HepG2 (cell line): ENCODE data around the gene POLE. TPM values are rescaled to one million over a fixed set of nuclear protein-coding genes. Genes with fewer than 3 reads are reported as not detected.

Experiments
- ATAC-seq: fragments of 200-7000 bp; cut with Tn5 transposase; 3 replicates; pipeline ENCODE4 v1.9.1; 2020; ENCODE audit warnings: mild to moderate bottlenecking, moderate library complexity
- BruUV-seq: library from RNA; stranded (reverse); fragments of 400-500 nt; replicated peaks from 2 replicates; lab custom pipeline; 2021; lab: Mats Ljungman, UMichigan
- CTCF ChIA-PET: fragments of 300-600 bp; formaldehyde crosslinking; extraction: SDS; loops from one replicate; lab custom pipeline; 2021; ENCODE audit warnings: low total read pairs, inconsistent platforms, low intra/inter-chr PET ratio; lab: Yijun Ruan, JAX
- POLR2A ChIA-PET: fragments of 350-600 bp; sonication (Branson Sonifier 250); formaldehyde crosslinking; loops from one replicate; lab custom pipeline; 2020; ENCODE audit warnings: antibody characterized with exemption, inconsistent platforms; lab: Yijun Ruan, JAX
- DNase-seq: peaks from one replicate; pipeline ENCODE4 v3.0.0-alpha.2; 2015; ENCODE audit warnings: low spot score
- FAIRE-seq: peaks from 3 replicates; lab custom pipeline; 2011; peaks lifted over from hg19 to GRCh38; lab: Jason Lieb, UNC
- H2AFZ ChIP-seq: one replicate; pipeline ENCODE4 v1.6.1; 2011; ENCODE audit warnings: low read length, inconsistent platforms
- H3K27ac ChIP-seq: fragments of 300-600 bp; 3 replicates; pipeline ENCODE4 v1.8.0; 2011; ENCODE audit warnings: mixed run types, mild to moderate bottlenecking, mixed read lengths, low read length, inconsistent platforms; ENCODE audit not compliant: insufficient read depth; ENCODE audit errors: extremely low read length
- H3K27me3 ChIP-seq, 2 experiments: fragments of 200-600 bp in 1 of 2; 2 replicates in 1 of 2; 3 replicates in 1 of 2; pipeline versions ENCODE4 v1.6.0 to v1.8.0; 2011; ENCODE audit warnings: low read length in 2 of 2, mild to moderate bottlenecking in 2 of 2, moderate library complexity in 2 of 2, inconsistent platforms in 1 of 2; ENCODE audit not compliant: insufficient read depth in 2 of 2, control insufficient read depth in 1 of 2
- H3K36me3 ChIP-seq, 2 experiments: fragments of 200-600 bp in 1 of 2; replicated peaks in 1 of 2; 2 replicates in 1 of 2; 3 replicates in 1 of 2; pipeline versions ENCODE4 v1.5.1 to v1.8.0; 2011; ENCODE audit warnings: low read length in 2 of 2, inconsistent platforms in 1 of 2; ENCODE audit not compliant: insufficient read depth in 2 of 2, control insufficient read depth in 1 of 2
- H3K4me1 ChIP-seq: 2 replicates; pipeline ENCODE4 v1.5.1; 2012; ENCODE audit warnings: low read length, inconsistent platforms; ENCODE audit not compliant: insufficient read depth
- H3K4me2 ChIP-seq: 2 replicates; pipeline ENCODE4 v1.6.0; 2011; ENCODE audit warnings: low read depth, low read length, inconsistent platforms
- H3K4me3 ChIP-seq, 3 experiments: fragments of 200-600 bp in 1 of 3; sonication (generic), shearing (Covaris generic) in 1 of 3; replicated peaks in 1 of 3; 2 replicates each; pipeline ENCODE4 v1.5.1; 2011 to 2016; ENCODE audit warnings: low read length in 3 of 3, inconsistent platforms in 2 of 3, low read depth in 2 of 3, mild to moderate bottlenecking in 2 of 3, control low read depth in 1 of 3, mixed read lengths in 1 of 3; ENCODE audit not compliant: insufficient read depth in 1 of 3
- H3K79me2 ChIP-seq: one replicate; pipeline ENCODE4 v1.6.1; 2011; ENCODE audit warnings: low read length, inconsistent platforms; ENCODE audit not compliant: insufficient read depth
- H3K9ac ChIP-seq: 2 replicates; pipeline ENCODE4 v1.6.0; 2011; ENCODE audit warnings: mild to moderate bottlenecking, low read depth, low read length, inconsistent platforms; ENCODE audit not compliant: insufficient read depth
- H3K9me3 ChIP-seq: 2 replicates; pipeline ENCODE4 v1.5.1; 2012; ENCODE audit warnings: mild to moderate bottlenecking, low read length
- H4K20me1 ChIP-seq: 2 replicates; pipeline ENCODE4 v1.6.0; 2011; ENCODE audit warnings: inconsistent platforms, mild to moderate bottlenecking, low read length, moderate library complexity; ENCODE audit not compliant: insufficient read depth
- ATF1 ChIP-seq: IDR thresholded peaks from 2 replicates; pipeline ENCODE4 v1.6.1; 2016; ENCODE audit warnings: mild to moderate bottlenecking, control low read depth
- CENPBD1 ChIP-seq: sonication (generic); formaldehyde crosslinking; IDR thresholded peaks from 2 replicates; pipeline ENCODE4 v1.8.0; 2022; ENCODE audit warnings: missing genetic modification reagents, low read depth, mild to moderate bottlenecking, borderline replicate concordance
- DZIP1 ChIP-seq: sonication (generic); formaldehyde crosslinking; IDR thresholded peaks from 2 replicates; pipeline ENCODE4 v1.5.0; 2020; ENCODE audit warnings: mild to moderate bottlenecking, missing genetic modification reagents
- EEA1 ChIP-seq: sonication (generic); formaldehyde crosslinking; IDR thresholded peaks from 2 replicates; pipeline ENCODE4 v1.5.1; 2020; ENCODE audit warnings: mild to moderate bottlenecking, missing genetic modification reagents, borderline replicate concordance
- HMG20A ChIP-seq: IDR thresholded peaks from 2 replicates; pipeline ENCODE4 v1.6.1; 2016; ENCODE audit warnings: borderline replicate concordance
- KLF11 ChIP-seq: IDR thresholded peaks from 2 replicates; pipeline ENCODE4 v1.6.1; 2016; ENCODE audit warnings: missing compliant biosample characterization
- MIER2 ChIP-seq: IDR thresholded peaks from 2 replicates; pipeline ENCODE4 v1.6.1; 2016; ENCODE audit warnings: missing biosample characterization, missing genetic modification reagents
- MXD4 ChIP-seq: IDR thresholded peaks from 2 replicates; pipeline ENCODE4 v1.6.1; 2016; ENCODE audit warnings: mild to moderate bottlenecking, missing biosample characterization, missing genetic modification reagents
- PHF21A ChIP-seq: sonication (generic); formaldehyde crosslinking; IDR thresholded peaks from 2 replicates; pipeline ENCODE4 v1.5.0; 2020; ENCODE audit warnings: mild to moderate bottlenecking, missing genetic modification reagents
- ZMYM2 ChIP-seq: sonication (generic); formaldehyde crosslinking; IDR thresholded peaks from 2 replicates; pipeline ENCODE4 v1.8.0; 2022; ENCODE audit warnings: mild to moderate bottlenecking, missing genetic modification reagents
- ZNF17 ChIP-seq: sonication (generic); formaldehyde crosslinking; IDR thresholded peaks from 2 replicates; pipeline ENCODE4 v1.5.0; 2020; ENCODE audit warnings: mild to moderate bottlenecking, missing genetic modification reagents
- ZNF260 ChIP-seq: sonication (generic); formaldehyde crosslinking; IDR thresholded peaks from 2 replicates; pipeline ENCODE4 v1.4.0; 2020; ENCODE audit warnings: missing genetic modification reagents, low read depth, mild to moderate bottlenecking, borderline replicate concordance
- ZNF296 ChIP-seq: sonication (generic); formaldehyde crosslinking; conservative IDR thresholded peaks from 2 replicates; pipeline ENCODE4 v1.5.0; 2020; ENCODE audit warnings: mild to moderate bottlenecking, missing genetic modification reagents
- ZNF326 ChIP-seq: sonication (generic); formaldehyde crosslinking; IDR thresholded peaks from 2 replicates; pipeline ENCODE4 v1.4.0; 2020; ENCODE audit warnings: missing genetic modification reagents, borderline replicate concordance
- ZNF496 ChIP-seq: sonication (generic); formaldehyde crosslinking; IDR thresholded peaks from 2 replicates; pipeline ENCODE4 v1.8.1; 2023; ENCODE audit warnings: mild to moderate bottlenecking, moderate library complexity, missing genetic modification reagents; ENCODE audit not compliant: insufficient replicate concordance
- WGBS: methylation state at CpG from one replicate; pipeline ENCODE4 v1.1.6; 2017; ENCODE audit warnings: low lambda C conversion rate; 5-methylcytosine and 5-hydroxymethylcytosine counted together
- in situ Hi-C: cut with HindIII; loops from 2 replicates; pipeline ENCODE4 v1.10.0; 2017; ENCODE audit warnings: low pct_unique_long_range_greater_than_20kb; ENCODE audit not compliant: extremely low pct_ligation_motif_present
- intact Hi-C: fragments of 100-400 bp; cut with micrococcal nuclease; formaldehyde crosslinking; loops from one replicate; pipeline ENCODE4 v1.10.0; 2022; ENCODE audit not compliant: unreplicated experiment
- polyA plus RNA-seq, 8 experiments: library from polyadenylated mRNA; depleted of rRNA in 3 of 8; stranded (reverse) in 7 of 8; unstranded in 1 of 8; fragments of >200 nt; fragmentation: Illumina TruSeq in 4 of 8; extraction: Trizol in 4 of 8; gene quantifications; 2 replicates each; pipeline versions ENCODE4 v1.2.1 to v1.2.3, GENCODE V29; 2011 to 2016; ENCODE audit warnings: low read depth in 4 of 8, missing spikeins in 1 of 8, mixed read lengths in 1 of 8; ENCODE audit not compliant: insufficient read depth in 1 of 8
- total RNA-seq, 5 experiments: library from RNA; depleted of rRNA; stranded (reverse); fragments of >200 nt; fragmentation: Illumina TruSeq; extraction: Trizol; gene quantifications; 2 replicates each; pipeline ENCODE4 v1.2.3, GENCODE V29; 2016; ENCODE audit warnings: low read depth in 1 of 5

POLE gene
- total and polyA plus RNA-seq, 2 of the 13 experiments (the other 11 are each of a cell fraction or from before 2014, with no cell fraction given) = 25.3 to 52.2 TPM

- ChIA-PET CTCF (no interaction called here), POLR2A (no interaction called here)
- FAIRE-seq (no peak), ATAC-seq (no peak), DNase-seq (no peak)
- Histone ChIP-seq H3K9me3 (no peaks in the 10 kb centered on the region), H3K36me3 (peaks cover 43 to 94% of the 10 kb centered on the region in 2 experiments), H3K27ac (no peak overlapping the region), H3K4me3 (no peak overlapping the region), H4K20me1 (no peaks in the 10 kb centered on the region), H3K27me3 (no peaks in the 10 kb centered on the region), H3K9ac (no peak overlapping the region), H3K4me1 (no peaks in the 10 kb centered on the region), H2AFZ (no peak overlapping the region), H3K79me2 (no peaks in the 10 kb centered on the region), H3K4me2 (no peak overlapping the region)
- in situ Hi-C loops (no loop called here), intact Hi-C loops (no loop called here)
- 88% methylated on average over 5 of the region's 5 CpGs for WGBS
- TF ChIP-seq ZNF296 (CRISPR knock-in tag) (no peak), HMG20A (no peak), EEA1 (CRISPR knock-in tag) (no peak), CENPBD1 (no peak), ATF1 (no peak)
- no TSS peak for BruUV-seq
Measured at GRCh38 chr12:132661972-132662371, 25.2 kb downstream of the POLE start.

GRCh38 chr12:132660996-132661395, 26.1 kb downstream of the POLE start:
- no peak overlapping the region for H3K4me2 ChIP-seq
- BruUV-seq = no TSS peak
- no peak overlapping the region for H2AFZ ChIP-seq
- H3K27me3 ChIP-seq = no peaks in the 10 kb centered on the region
- intact Hi-C loops (no loop called here), in situ Hi-C loops (no loop called here)
- H3K9me3 ChIP-seq = no peaks in the 10 kb centered on the region
- peaks cover 41 to 90% of the 10 kb centered on the region in 2 experiments for H3K36me3 ChIP-seq
- POLR2A ChIA-PET = no interaction called here
- DNase-seq (no peak), ATAC-seq (no peak), FAIRE-seq (no peak)
- no peak overlapping the region for H3K27ac ChIP-seq
- no peaks in the 10 kb centered on the region for H4K20me1 ChIP-seq
- no peaks in the 10 kb centered on the region for H3K4me1 ChIP-seq
- no peak for TF ChIP-seq ZNF326 (CRISPR knock-in tag)
- no peak for TF ChIP-seq MIER2 (CRISPR knock-in tag)
- no peak for TF ChIP-seq PHF21A
- no peak for TF ChIP-seq ZNF17 (CRISPR knock-in tag)
- no peak for TF ChIP-seq DZIP1 (CRISPR knock-in tag)
- TF ChIP-seq ZNF496 (CRISPR knock-in tag) = no peak
- TF ChIP-seq MXD4 (CRISPR knock-in tag) = no peak
- TF ChIP-seq ZNF260 = no peak
- TF ChIP-seq KLF11 (CRISPR knock-in tag) = no peak
- TF ChIP-seq ZMYM2 (CRISPR knock-in tag) = no peak
- WGBS = 97% methylated on average over 9 of the region's 11 CpGs
- H3K4me3 ChIP-seq = no peak overlapping the region
- CTCF ChIA-PET = no interaction called here
- H3K9ac ChIP-seq = no peak overlapping the region
- H3K79me2 ChIP-seq = no peaks in the 10 kb centered on the region
